Mesenchymal stem cell (in vitro differentiated cells and primary cell): ENCODE data around the gene NDUFA9. TPM values are rescaled to one million over a fixed set of nuclear protein-coding genes. Genes with fewer than 3 reads are reported as not detected.

Experiments
- DNase-seq: peaks from one replicate; pipeline ENCODE4 v3.0.0-alpha.2; 2013
- H2AFZ ChIP-seq: one replicate; pipeline ENCODE4 v1.6.1; 2013; ENCODE audit warnings: low read depth, mild to moderate bottlenecking, control low read depth, inconsistent platforms, low read length, moderate library complexity
- H2AK5ac ChIP-seq: 2 replicates; pipeline ENCODE4 v1.6.1; 2013; ENCODE audit warnings: low read length, moderate library complexity, mild to moderate bottlenecking, inconsistent platforms; ENCODE audit not compliant: severe bottlenecking
- H2BK120ac ChIP-seq: one replicate; pipeline ENCODE4 v1.6.1; 2013; ENCODE audit warnings: low read depth, mild to moderate bottlenecking, inconsistent platforms, low read length, moderate library complexity
- H2BK12ac ChIP-seq, 2 experiments: one replicate each; pipeline ENCODE4 v1.6.1; 2013; ENCODE audit warnings: inconsistent platforms in 2 of 2, low read length in 2 of 2, mild to moderate bottlenecking in 2 of 2, moderate library complexity in 2 of 2, control low read depth in 1 of 2
- H2BK15ac ChIP-seq: one replicate; pipeline ENCODE4 v1.6.1; 2013; ENCODE audit warnings: mild to moderate bottlenecking, low read depth, inconsistent platforms; ENCODE audit not compliant: poor library complexity, severe bottlenecking
- H2BK5ac ChIP-seq: 2 replicates; pipeline ENCODE4 v1.6.1; 2013; ENCODE audit warnings: low read depth, mild to moderate bottlenecking, low read length, control low read depth, inconsistent platforms; ENCODE audit not compliant: poor library complexity, severe bottlenecking
- H3K14ac ChIP-seq, 2 experiments: one replicate each; pipeline ENCODE4 v1.6.1; 2013; ENCODE audit warnings: inconsistent platforms in 2 of 2, low read length in 2 of 2, control low read depth in 1 of 2, mild to moderate bottlenecking in 1 of 2, moderate library complexity in 1 of 2
- H3K18ac ChIP-seq, 2 experiments: one replicate each; pipeline ENCODE4 v1.6.1; 2013; ENCODE audit warnings: inconsistent platforms in 2 of 2, low read length in 2 of 2, control low read depth in 1 of 2, low read depth in 1 of 2, mild to moderate bottlenecking in 1 of 2
- H3K23ac ChIP-seq, 2 experiments: one replicate each; pipeline ENCODE4 v1.6.1; 2013; ENCODE audit warnings: inconsistent platforms in 2 of 2, low read length in 2 of 2, mild to moderate bottlenecking in 2 of 2, moderate library complexity in 2 of 2, control low read depth in 1 of 2
- H3K27ac ChIP-seq: 2 replicates; pipeline ENCODE4 v1.5.1; 2013; ENCODE audit warnings: mild to moderate bottlenecking, moderate library complexity, low read length, control low read depth, inconsistent platforms; ENCODE audit not compliant: poor library complexity, severe bottlenecking
- H3K27me3 ChIP-seq, 2 experiments: 2 replicates each; pipeline versions ENCODE4 v1.6.1 to v1.7.0; 2013; ENCODE audit warnings: low read length in 2 of 2, mild to moderate bottlenecking in 2 of 2, moderate library complexity in 2 of 2, control low read depth in 1 of 2, inconsistent platforms in 1 of 2; ENCODE audit not compliant: control insufficient read depth in 1 of 2, insufficient read depth in 1 of 2
- H3K36me3 ChIP-seq, 2 experiments: 2 replicates each; pipeline versions ENCODE4 v1.6.1 to v1.7.0; 2013; ENCODE audit warnings: low read length in 2 of 2, control low read depth in 1 of 2, inconsistent platforms in 1 of 2, low read depth in 1 of 2, mild to moderate bottlenecking in 1 of 2; ENCODE audit not compliant: insufficient read depth in 2 of 2, control insufficient read depth in 1 of 2
- H3K4ac ChIP-seq, 2 experiments: one replicate each; pipeline ENCODE4 v1.6.1; 2013; ENCODE audit warnings: inconsistent platforms in 2 of 2, low read length in 2 of 2, mild to moderate bottlenecking in 2 of 2, moderate library complexity in 2 of 2, control low read depth in 1 of 2, low read depth in 1 of 2
- H3K4me1 ChIP-seq: 2 replicates; pipeline ENCODE4 v1.6.1; 2013; ENCODE audit warnings: low read depth, low read length, control low read depth; ENCODE audit not compliant: control insufficient read depth, insufficient read depth
- H3K4me2 ChIP-seq: 2 replicates; pipeline ENCODE4 v1.6.1; 2013; ENCODE audit warnings: low read length, mild to moderate bottlenecking, inconsistent platforms; ENCODE audit not compliant: poor library complexity, severe bottlenecking
- H3K4me3 ChIP-seq, 2 experiments: 2 replicates each; pipeline versions ENCODE4 v1.5.1 to v1.7.0; 2013; ENCODE audit warnings: low read length in 2 of 2, mild to moderate bottlenecking in 2 of 2, control low read depth in 1 of 2, low read depth in 1 of 2; ENCODE audit not compliant: insufficient read depth in 1 of 2
- H3K79me1 ChIP-seq: replicated peaks from 2 replicates; pipeline ENCODE4 v1.6.1; 2013; ENCODE audit warnings: mild to moderate bottlenecking, control low read depth, low read length, inconsistent platforms; ENCODE audit not compliant: poor library complexity, severe bottlenecking
- H3K9ac ChIP-seq: 2 replicates; pipeline ENCODE4 v1.7.0; 2013; ENCODE audit warnings: mild to moderate bottlenecking, low read length, moderate library complexity
- H3K9me3 ChIP-seq: 2 replicates; pipeline ENCODE4 v1.7.0; 2013; ENCODE audit warnings: mild to moderate bottlenecking, low read length; ENCODE audit not compliant: control insufficient read depth
- H4K8ac ChIP-seq: one replicate; pipeline ENCODE4 v1.6.1; 2013; ENCODE audit warnings: inconsistent platforms, mild to moderate bottlenecking, low read length, moderate library complexity
- H4K91ac ChIP-seq: one replicate; pipeline ENCODE4 v1.6.1; 2013; ENCODE audit warnings: mild to moderate bottlenecking, low read length, inconsistent platforms
- WGBS: methylation state at CpG from one replicate; pipeline ENCODE4 v1.1.7; 2013; ENCODE audit warnings: mixed read lengths; 5-methylcytosine and 5-hydroxymethylcytosine counted together
- polyA plus RNA-seq, 2 experiments: library from polyadenylated mRNA; stranded (reverse); fragments of 200-250 nt; gene quantifications; one replicate each; pipeline ENCODE4 v1.2.3, GENCODE V29; 2013

Gene NDUFA9
- polyA plus RNA-seq (2013, experiment 1 of 2) = 64.8 TPM
- polyA plus RNA-seq (2013, experiment 2 of 2) = 70.5 TPM

GRCh38 chr12:4648501-4649357 is at the start of gene NDUFA9, which contains the start of gene AKAP3:
Gene NDUFA9 (plus strand): TSS chr12:4649114. CDS start chr12:4649127, 13 bp downstream.
Gene AKAP3 (minus strand): TSS chr12:4649051. CDS start chr12:4638196, 10,855 bp downstream.
- peak within 1 kb of the TSS; percentile 73 for H2BK15ac ChIP-seq
- H2BK5ac ChIP-seq = peak within 1 kb of the TSS; percentile 86
- peak within 1 kb of the TSS; percentile 94 for H2AFZ ChIP-seq
- H3K79me1 ChIP-seq = peaks cover 11% of the 10 kb centered on the region
- peak within 1 kb of the TSS; percentile 57 for H2AK5ac ChIP-seq
- peak within 1 kb of the TSS; percentile 84 for H4K91ac ChIP-seq
- H2BK120ac ChIP-seq = peak within 1 kb of the TSS; percentile 67
- H3K4me3 ChIP-seq = peak within 1 kb of the TSS; percentile 86 to 93
- H3K9me3 ChIP-seq = no peaks in the 10 kb centered on the region
- H4K8ac ChIP-seq = peak within 1 kb of the TSS; percentile 98
- H3K18ac ChIP-seq = peak within 1 kb of the TSS; percentile 73 to 93
- peak within 1 kb of the TSS in 1 of 2 experiments; percentile 77 for H3K14ac ChIP-seq
- no peaks in the 10 kb centered on the region for H3K36me3 ChIP-seq
- under 1% methylated on average over 37 of the region's 39 CpGs for WGBS
- H3K4me1 ChIP-seq = no peaks in the 10 kb centered on the region
- H3K27ac ChIP-seq = peak within 1 kb of the TSS; percentile 88
- peak within 1 kb of the TSS in 1 of 2 experiments; percentile 93 for H3K23ac ChIP-seq
- peak; percentile 88 for DNase-seq
- peak within 1 kb of the TSS; percentile 94 for H3K9ac ChIP-seq
- peaks cover 0 to 3% of the 10 kb centered on the region in 2 experiments for H3K27me3 ChIP-seq
- peak within 1 kb of the TSS; percentile 24 to 96 for H3K4ac ChIP-seq
- H2BK12ac ChIP-seq = no peak within 1 kb of the TSS
- peak within 1 kb of the TSS; percentile 94 for H3K4me2 ChIP-seq

GRCh38 chr12:4603421-4603820 is 45.5 kb upstream of the NDUFA9 start:
- no peak overlapping the region for H3K9ac ChIP-seq
- H3K27me3 ChIP-seq = peaks cover 11 to 20% of the 10 kb centered on the region in 2 experiments
- H3K4me2 ChIP-seq = no peak overlapping the region
- no peak overlapping the region for H2AFZ ChIP-seq
- no peak overlapping the region for H4K8ac ChIP-seq
- no peak overlapping the region for H3K27ac ChIP-seq
- no peak overlapping the region for H3K4me3 ChIP-seq
- H2AK5ac ChIP-seq = no peak overlapping the region
- no peak overlapping the region for H2BK5ac ChIP-seq
- 69% methylated on average over 7 of the region's 7 CpGs for WGBS
- no peaks in the 10 kb centered on the region for H3K4me1 ChIP-seq
- no peak overlapping the region for H2BK12ac ChIP-seq
- H3K18ac ChIP-seq = no peak overlapping the region
- peaks cover 15% of the 10 kb centered on the region for H3K79me1 ChIP-seq
- DNase-seq = no peak
- no peaks in the 10 kb centered on the region for H3K36me3 ChIP-seq
- no peak overlapping the region for H2BK15ac ChIP-seq
- H3K23ac ChIP-seq = no peak overlapping the region
- no peak overlapping the region for H4K91ac ChIP-seq
- H3K4ac ChIP-seq = no peak overlapping the region
- no peak overlapping the region for H2BK120ac ChIP-seq
- no peaks in the 10 kb centered on the region for H3K9me3 ChIP-seq
- H3K14ac ChIP-seq = no peak overlapping the region

GRCh38 chr12:4603946-4604345 is 45.0 kb upstream of the NDUFA9 start:
- no peak overlapping the region for H2BK12ac ChIP-seq
- H2BK120ac ChIP-seq = no peak overlapping the region
- no peaks in the 10 kb centered on the region for H3K9me3 ChIP-seq
- H2AFZ ChIP-seq = no peak overlapping the region
- no peak overlapping the region for H2AK5ac ChIP-seq
- H3K18ac ChIP-seq = no peak overlapping the region
- WGBS = no CpG with 5 or more reads among the region's 1 CpG
- peaks cover 11 to 20% of the 10 kb centered on the region in 2 experiments for H3K27me3 ChIP-seq
- no peak for DNase-seq
- H3K27ac ChIP-seq = no peak overlapping the region
- H4K91ac ChIP-seq = no peak overlapping the region
- H3K79me1 ChIP-seq = peaks cover 21% of the 10 kb centered on the region
- no peak overlapping the region for H4K8ac ChIP-seq
- no peak overlapping the region for H3K9ac ChIP-seq
- H3K36me3 ChIP-seq = no peaks in the 10 kb centered on the region
- H2BK5ac ChIP-seq = no peak overlapping the region
- H3K23ac ChIP-seq = no peak overlapping the region
- no peak overlapping the region for H3K4me2 ChIP-seq
- H3K4ac ChIP-seq = no peak overlapping the region
- H3K4me3 ChIP-seq = no peak overlapping the region
- H3K4me1 ChIP-seq = no peaks in the 10 kb centered on the region
- no peak overlapping the region for H3K14ac ChIP-seq
- no peak overlapping the region for H2BK15ac ChIP-seq

GRCh38 chr12:4604684-4605193 is 44.2 kb upstream of the NDUFA9 start:
- Histone ChIP-seq H4K8ac (peak overlapping the region; percentile 74), H3K79me1 (peaks cover 25% of the 10 kb centered on the region), H3K4me1 (no peaks in the 10 kb centered on the region), H3K23ac (no peak overlapping the region), H3K36me3 (no peaks in the 10 kb centered on the region), H2BK5ac (no peak overlapping the region), H3K27me3 (peaks cover 11 to 20% of the 10 kb centered on the region in 2 experiments), H2AK5ac (no peak overlapping the region), H2BK12ac (peak overlapping the region in 1 of 2 experiments; percentile 28), H4K91ac (peak overlapping the region; percentile 53), H2AFZ (peak overlapping the region; percentile 83), H2BK15ac (no peak overlapping the region), H3K4ac (peak overlapping the region; percentile 29 to 39), H3K27ac (no peak overlapping the region), H3K14ac (peak overlapping the region in 1 of 2 experiments; percentile 31), H3K9me3 (no peaks in the 10 kb centered on the region), H3K4me3 (peak overlapping the region; percentile 71 to 87), H3K9ac (peak overlapping the region; percentile 89), H2BK120ac (no peak overlapping the region), H3K18ac (peak overlapping the region; percentile 47 to 73), H3K4me2 (peak overlapping the region; percentile 14)
- under 1% methylated on average over 23 of the region's 25 CpGs for WGBS
- DNase-seq = peak; percentile 87
